Measurements from ENCODE around the gene GPRASP3. TPM values are rescaled to one million over a fixed set of nuclear protein-coding genes. Genes with fewer than 3 reads are reported as not detected.
A peak's percentile ranks its signal among the peaks of the same experiment; 100 is the strongest.

GPRASP3 gene
- polyA plus RNA-seq, 1 experiment = 1.9 TPM

GRCh38 chrX:102696306-102696705 lies 24.2 kb upstream of the GPRASP3 start:
- H3K36me3 ChIP-seq (ENCODE audit: control insufficient read depth, insufficient read depth, low read length) = no peaks in the 10 kb centered on the region
- ChIA-PET CTCF (no interaction called here), POLR2A (no interaction called here)
- no peak overlapping the region for H3K4me3 ChIP-seq (ENCODE audit: low read depth, low read length)
- no peak for TF ChIP-seq CTCF (IDR thresholded peaks at IDR 0.05; ENCODE audit: insufficient read depth, low read depth, low read length)
- no peak for DNase-seq (ENCODE audit: low read depth)
- H3K27me3 ChIP-seq (ENCODE audit: control insufficient read depth, insufficient read depth, low read length) = no peaks in the 10 kb centered on the region

GRCh38 chrX:102697494-102697893 lies 23.0 kb upstream of the GPRASP3 start:
- no peak for DNase-seq (ENCODE audit: low read depth)

GRCh38 chrX:102708900-102709299 lies 11.6 kb upstream of the GPRASP3 start:
- POLR2A ChIA-PET = no interaction called here
- DNase-seq (ENCODE audit: low read depth) = no peak
- H3K4me3 ChIP-seq (ENCODE audit: low read depth, low read length) = no peak overlapping the region
- TF ChIP-seq CTCF (IDR thresholded peaks at IDR 0.05; ENCODE audit: insufficient read depth, low read depth, low read length) = no peak
- no peaks in the 10 kb centered on the region for H3K36me3 ChIP-seq (ENCODE audit: control insufficient read depth, insufficient read depth, low read length)
- CTCF ChIA-PET = no interaction called here
- no peaks in the 10 kb centered on the region for H3K27me3 ChIP-seq (ENCODE audit: control insufficient read depth, insufficient read depth, low read length)

More at GRCh38 chrX:102697494-102697893, 23.0 kb upstream of the GPRASP3 start:
- no peaks in the 10 kb centered on the region for H3K27me3 ChIP-seq (ENCODE audit: control insufficient read depth, insufficient read depth, low read length)
- POLR2A ChIA-PET = no interaction called here
- H3K4me3 ChIP-seq (ENCODE audit: low read depth, low read length) = no peak overlapping the region
- CTCF ChIA-PET = no interaction called here
- no peak for TF ChIP-seq CTCF (IDR thresholded peaks at IDR 0.05; ENCODE audit: insufficient read depth, low read depth, low read length)
- no peaks in the 10 kb centered on the region for H3K36me3 ChIP-seq (ENCODE audit: control insufficient read depth, insufficient read depth, low read length)

DNA sequence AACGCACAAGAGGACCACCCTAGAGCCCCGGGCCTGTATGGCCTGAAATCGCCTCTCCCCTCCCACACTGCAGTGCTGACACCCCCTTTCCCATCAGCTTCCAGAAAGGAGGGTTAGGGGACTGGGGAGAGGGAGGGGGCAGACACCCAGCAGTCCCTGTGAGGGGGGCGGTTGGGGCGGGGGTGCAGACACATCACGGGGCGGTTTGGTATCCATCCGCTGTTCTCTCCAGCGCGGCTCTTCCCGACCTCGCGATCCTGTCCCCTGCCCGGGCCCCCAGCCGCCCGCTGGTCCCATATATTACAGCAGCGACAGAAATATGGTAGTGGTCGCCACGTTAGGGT lies 8.7 kb upstream of the GPRASP3 start:
- H3K36me3 ChIP-seq (ENCODE audit: control insufficient read depth, insufficient read depth, low read length) = no peaks in the 10 kb centered on the region
- no peak for TF ChIP-seq CTCF (IDR thresholded peaks at IDR 0.05; ENCODE audit: insufficient read depth, low read depth, low read length)
- H3K4me3 ChIP-seq (ENCODE audit: low read depth, low read length) = peak overlapping the region; percentile 69
- no peaks in the 10 kb centered on the region for H3K27me3 ChIP-seq (ENCODE audit: control insufficient read depth, insufficient read depth, low read length)
- CTCF ChIA-PET = no interaction called here
- no peak for DNase-seq (ENCODE audit: low read depth)
- POLR2A ChIA-PET = no interaction called here

DNA sequence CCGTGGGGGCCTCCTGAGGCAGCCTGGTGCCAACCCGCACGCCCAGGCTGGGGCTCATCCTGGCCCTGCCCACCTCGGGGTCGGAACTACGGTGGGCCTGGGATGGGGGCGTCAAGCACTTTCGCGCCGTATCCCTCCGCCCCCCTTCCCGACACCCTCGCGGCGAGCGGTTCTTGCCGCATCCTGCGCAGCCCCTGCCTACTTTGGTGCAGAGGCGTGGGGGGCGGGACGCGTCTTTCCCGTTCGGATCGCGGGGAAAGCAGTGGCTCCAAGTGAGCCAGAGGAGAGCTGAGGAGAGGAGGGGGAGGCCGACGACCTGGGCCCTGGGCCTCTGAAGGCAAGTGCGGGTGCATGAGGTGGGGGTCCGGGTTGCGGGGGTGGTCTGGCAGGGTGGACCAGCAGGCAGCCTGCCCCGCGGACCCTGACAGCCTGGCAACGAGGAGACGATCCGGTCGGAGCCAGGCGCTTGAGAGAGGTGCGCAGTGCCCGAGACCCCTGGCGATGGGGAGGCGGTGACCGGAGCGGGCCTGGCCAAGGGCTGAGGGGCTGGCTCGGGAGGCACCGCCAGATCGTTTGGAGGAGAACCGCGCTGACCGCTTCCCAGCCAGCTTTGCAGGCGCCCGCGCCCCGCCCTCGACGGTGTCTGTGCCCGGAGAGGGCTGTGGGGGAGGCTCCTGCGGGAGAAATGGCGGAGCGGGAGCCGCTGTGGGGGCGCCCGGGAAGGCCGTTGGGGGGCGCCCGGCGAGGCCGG lies 8.2 kb upstream of the GPRASP3 start, which contains the start of gene GPRASP2:
Gene GPRASP2 (plus strand): TSS at position 233 of the 751 bp plus-strand sequence. CDS start 2,422 bp downstream, outside the sequence.
- no peaks in the 10 kb centered on the region for H3K27me3 ChIP-seq (ENCODE audit: control insufficient read depth, insufficient read depth, low read length)
- no peak for DNase-seq (ENCODE audit: low read depth)
- ChIA-PET POLR2A (no interaction called here), CTCF (no interaction called here)
- no peaks in the 10 kb centered on the region for H3K36me3 ChIP-seq (ENCODE audit: control insufficient read depth, insufficient read depth, low read length)
- peak within 1 kb of the TSS; percentile 69 for H3K4me3 ChIP-seq (ENCODE audit: low read depth, low read length)
- TF ChIP-seq CTCF (IDR thresholded peaks at IDR 0.05; ENCODE audit: insufficient read depth, low read depth, low read length) = no peak
